HG03196 (cell line): Measurements from ENCODE around the gene CPZ.
"Not testable (repeated sequence)": the region's sequence is repeated elsewhere in the genome, so short reads cannot be mapped to it uniquely, and the experiment has no call there.

Experiments
- ATAC-seq: cut with Tn5 transposase; IDR thresholded peaks from one replicate; pipeline ENCODE4 v1.9.1; 2021; ENCODE audit not compliant: unreplicated experiment

Gene CPZ

GRCh38 chr4:8556341-8557150, 36.0 kb upstream of the CPZ start:
- ATAC-seq: no peak

GRCh38 chr4:8557151-8558076, 35.2 kb upstream of the CPZ start:
- ATAC-seq: no peak

GRCh38 chr4:8558080-8558960, 34.2 kb upstream of the CPZ start:
- ATAC-seq: no peak

- no peak for ATAC-seq
These were observed 33.6 kb upstream of the CPZ start for GRCh38 chr4:8559011-8559410.

GRCh38 chr4:8559524-8560264, 32.9 kb upstream of the CPZ start:
- ATAC-seq: no peak

GRCh38 chr4:8560265-8561047, 32.1 kb upstream of the CPZ start:
- ATAC-seq: no peak

GRCh38 chr4:8564595-8564994, 28.0 kb upstream of the CPZ start:
- no peak for ATAC-seq

GRCh38 chr4:8568068-8568668, 24.4 kb upstream of the CPZ start:
- no peak for ATAC-seq

- ATAC-seq: no peak
These were observed 22.4 kb upstream of the CPZ start for GRCh38 chr4:8570201-8570600.

GRCh38 chr4:8571702-8572685, 20.6 kb upstream of the CPZ start:
- no peak for ATAC-seq

GRCh38 chr4:8573266-8573665, 19.3 kb upstream of the CPZ start:
- ATAC-seq: no peak

- ATAC-seq: no peak
These were observed 17.7 kb upstream of the CPZ start for GRCh38 chr4:8574796-8575370.

GRCh38 chr4:8575457-8575856, 17.1 kb upstream of the CPZ start:
- no peak for ATAC-seq

GRCh38 chr4:8576591-8576990, 16.0 kb upstream of the CPZ start:
- not testable (repeated sequence) for ATAC-seq

- no peak for ATAC-seq
These were observed 15.5 kb upstream of the CPZ start for GRCh38 chr4:8577046-8577445.

GRCh38 chr4:8577972-8578371, 14.6 kb upstream of the CPZ start:
- ATAC-seq: no peak

- ATAC-seq: no peak
These were observed 13.8 kb upstream of the CPZ start for GRCh38 chr4:8578717-8579116.
